GM04504 (cell line): ENCODE measurements around the gene RHBDL1.

Experiments
- DNase-seq: peaks from one replicate; pipeline ENCODE4 v3.0.0-alpha.2; 2012; ENCODE audit warnings: low read depth

RHBDL1 gene

DNA sequence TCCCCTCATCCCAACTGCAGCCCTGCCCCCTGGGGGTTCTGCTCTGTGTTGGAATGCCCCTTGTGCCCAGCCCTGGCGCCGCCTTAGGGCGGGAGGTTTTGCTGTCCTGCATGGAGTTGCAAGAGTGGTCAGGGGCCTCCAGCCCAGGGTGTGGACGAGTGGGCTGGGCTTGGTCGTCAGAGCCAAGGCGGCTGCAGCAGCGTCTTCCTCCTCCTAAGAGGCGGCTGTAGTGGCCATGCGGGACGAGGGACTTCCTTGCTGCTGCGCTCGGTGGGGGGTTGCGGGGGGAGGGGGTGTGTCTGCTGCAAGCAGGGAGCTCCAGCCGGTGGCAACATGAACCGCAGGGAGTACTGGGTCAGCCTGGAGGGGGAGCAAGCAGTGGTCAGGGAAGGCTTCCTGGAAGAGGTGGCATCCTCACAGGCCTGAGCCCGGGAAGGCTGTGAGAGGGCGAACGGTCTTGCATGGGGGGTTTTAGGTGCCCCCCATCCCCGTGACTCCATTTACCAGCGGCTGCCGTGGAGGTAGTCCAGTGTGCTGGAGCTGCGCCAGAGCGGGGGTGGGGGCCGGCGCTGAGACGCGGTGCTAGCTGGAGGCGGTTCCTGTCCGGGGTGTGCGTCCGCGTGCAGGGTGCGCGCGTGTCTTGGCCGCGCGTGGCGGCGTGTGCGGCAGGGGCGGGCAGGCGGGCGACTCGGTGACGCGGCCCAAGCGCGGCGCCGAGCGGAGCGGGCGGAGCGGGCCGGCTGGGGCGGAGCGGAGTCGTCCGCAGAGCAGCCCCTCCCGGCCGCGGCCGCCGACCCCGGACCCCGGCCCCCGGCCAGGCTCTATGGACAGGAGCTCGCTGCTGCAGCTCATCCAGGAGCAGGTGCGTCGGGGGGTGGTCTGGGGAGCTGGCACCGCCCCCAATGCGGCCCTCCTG, at the start of gene RHBDL1:
RHBDL1 (plus strand) TSS at position 704 of the 916 bp plus-strand sequence; CDS start at position 824, 120 bp downstream.
- DNase-seq: no peak

DNA sequence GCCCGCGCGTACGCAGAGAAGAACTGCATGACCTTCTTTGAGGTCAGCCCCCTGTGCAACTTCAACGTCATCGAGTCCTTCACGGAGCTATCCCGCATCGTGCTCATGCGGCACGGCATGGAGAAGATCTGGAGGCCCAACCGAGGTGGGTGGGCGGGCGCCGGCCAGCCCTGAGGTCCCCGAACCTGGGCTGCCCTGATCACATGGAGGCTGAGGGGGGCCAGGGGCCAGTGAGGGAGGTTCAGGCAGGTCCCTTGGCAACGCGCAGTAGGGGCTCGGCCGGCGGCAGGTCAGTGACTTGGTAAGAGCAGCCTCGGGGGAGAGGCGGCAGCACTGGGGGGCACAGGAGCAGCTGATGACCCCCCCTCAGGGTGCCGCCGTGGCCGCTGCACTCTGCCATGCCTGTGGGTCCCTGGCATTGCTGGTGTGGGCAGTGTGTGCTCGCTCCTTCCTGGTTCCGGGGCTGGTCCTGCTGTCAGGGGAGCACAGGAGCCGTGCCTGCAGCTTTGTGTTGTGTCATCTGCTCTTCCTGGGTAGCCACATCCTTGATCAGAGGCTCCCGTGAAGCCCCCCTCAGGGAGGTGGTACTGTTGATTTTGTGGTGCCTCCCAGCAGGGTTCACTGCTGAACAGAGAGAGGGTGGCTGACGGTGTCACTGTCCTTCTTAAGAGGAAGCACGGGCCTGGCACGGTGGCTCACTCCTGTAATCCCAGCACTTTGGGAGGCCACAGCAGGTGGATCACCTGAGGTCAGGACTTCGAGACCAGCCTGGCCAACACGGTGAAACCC, 49.3 kb upstream of the RHBDL1 start:
- no peak for DNase-seq

DNA sequence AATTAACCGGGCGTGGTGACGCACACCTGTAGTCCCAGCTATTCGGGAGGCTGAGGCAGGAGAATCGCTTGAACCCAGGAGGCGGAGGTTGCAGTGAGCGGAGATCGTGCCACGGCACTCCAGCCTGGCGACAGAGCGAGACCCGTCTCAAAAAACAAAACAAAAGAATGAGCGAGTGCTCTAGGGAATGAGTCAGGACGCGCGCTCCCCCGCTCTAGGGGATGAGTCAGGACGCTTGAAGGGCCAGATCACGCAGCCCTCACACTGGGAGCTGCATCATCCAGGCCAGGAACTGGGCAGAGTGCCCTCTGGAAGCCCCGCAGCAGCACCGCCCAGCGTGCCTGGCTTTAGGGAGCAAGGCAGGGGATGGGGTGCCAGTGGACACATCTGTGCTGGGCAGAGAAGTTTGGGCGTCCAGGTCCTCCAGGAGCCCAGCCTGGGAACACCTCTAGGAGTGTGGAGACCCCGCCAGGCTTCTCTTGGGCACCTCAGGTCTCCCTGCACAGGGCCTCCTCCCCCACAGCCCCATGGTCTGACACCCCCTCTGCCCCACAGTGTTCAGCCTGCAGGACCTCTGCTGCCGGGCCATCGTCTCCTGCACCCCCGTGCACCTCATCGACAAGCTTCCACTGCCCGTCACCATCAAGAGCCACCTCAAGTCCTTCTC, 48.6 kb upstream of the RHBDL1 start:
- peak; percentile 91 for DNase-seq

GRCh38 chr16:627454-628239, 47.8 kb upstream of the RHBDL1 start:
- no peak for DNase-seq

DNA sequence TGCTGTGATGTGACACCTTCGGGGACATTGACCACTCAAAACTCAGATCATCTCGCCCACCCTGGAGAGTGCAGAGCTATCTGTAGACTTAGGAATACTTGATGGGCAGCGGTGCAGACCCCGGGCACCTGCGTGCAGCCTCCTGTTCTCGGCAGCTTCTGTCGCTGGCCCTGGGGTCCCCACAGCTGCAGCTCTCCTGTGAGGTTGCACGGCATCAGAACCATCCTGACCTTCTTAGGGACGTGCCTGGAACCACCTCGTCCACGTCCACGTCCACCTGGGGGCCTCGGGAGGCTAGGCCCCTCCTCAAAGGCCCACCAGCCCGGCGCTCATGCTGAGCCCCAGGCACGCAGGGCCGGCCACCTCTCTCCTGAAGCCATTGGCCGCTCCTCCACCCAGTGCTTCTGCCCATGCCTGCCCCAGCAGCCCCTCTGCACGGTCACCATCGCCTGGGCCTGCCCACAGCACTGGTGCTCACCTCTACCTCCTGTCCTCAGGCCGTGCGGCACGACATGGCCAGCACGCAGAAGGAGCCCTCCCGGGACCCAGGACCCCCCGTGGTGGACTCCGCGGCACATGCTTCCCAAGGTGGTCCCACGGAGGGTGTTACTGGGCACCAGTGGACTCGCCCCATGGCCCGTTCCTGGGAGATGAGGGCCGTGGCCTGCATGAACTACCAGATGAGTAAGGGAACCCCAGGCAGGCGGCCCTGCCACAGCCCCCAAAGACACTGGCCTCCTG, 47.0 kb upstream of the RHBDL1 start:
- no peak for DNase-seq

DNA sequence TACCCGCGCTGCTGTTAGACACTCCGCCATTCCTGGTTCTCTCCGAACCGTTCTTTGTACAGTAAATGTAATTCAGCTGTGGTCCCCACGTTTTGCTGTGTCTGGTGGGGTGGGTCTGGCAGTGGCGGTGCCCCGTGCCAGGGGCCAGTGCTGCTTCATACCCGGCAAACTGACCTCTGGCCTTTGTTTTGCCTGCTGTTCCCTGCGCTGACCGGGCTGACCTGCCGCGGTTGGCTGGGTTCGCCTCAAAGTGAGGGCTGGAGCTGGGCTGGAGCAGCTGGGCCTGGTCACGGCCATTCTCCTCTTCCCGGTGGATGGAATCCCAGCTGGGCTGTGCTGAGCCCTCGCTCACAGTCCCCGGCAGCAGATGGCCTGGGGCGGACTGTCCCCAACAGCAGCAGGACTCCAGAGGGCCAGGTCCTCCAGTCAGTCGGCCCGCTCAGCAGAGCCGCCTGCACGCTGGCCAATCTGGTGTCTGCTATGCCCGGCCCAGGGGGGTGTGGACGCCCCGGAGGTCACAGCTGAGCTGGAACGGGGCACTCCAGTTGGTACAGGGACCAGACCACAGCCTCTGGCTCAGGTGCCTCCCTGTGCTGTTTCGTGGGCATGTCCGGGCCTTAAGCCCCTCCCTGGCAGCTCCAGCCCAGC, 46.2 kb upstream of the RHBDL1 start:
- no peak for DNase-seq

DNA sequence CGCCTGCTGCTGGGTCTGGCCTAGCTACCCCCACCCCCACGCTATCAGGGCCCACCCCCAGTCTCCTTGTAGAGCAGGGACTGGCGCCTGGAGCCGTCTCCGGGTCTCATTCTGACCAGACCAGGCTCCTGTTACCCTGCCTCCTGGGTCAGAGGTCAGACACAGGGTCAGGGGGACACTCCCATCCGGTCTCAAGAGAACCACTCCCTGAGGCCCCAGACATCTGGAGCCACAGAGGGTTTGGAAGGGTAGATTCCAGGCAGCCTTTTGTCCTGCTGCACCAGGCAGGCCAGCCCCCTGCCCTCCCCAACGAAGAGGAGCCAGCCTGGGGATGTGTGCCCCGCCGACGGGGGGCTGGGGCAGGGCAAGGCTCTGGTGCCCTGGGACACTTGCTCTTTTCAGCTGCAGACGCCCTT, 45.6 kb upstream of the RHBDL1 start:
- no peak for DNase-seq

DNA sequence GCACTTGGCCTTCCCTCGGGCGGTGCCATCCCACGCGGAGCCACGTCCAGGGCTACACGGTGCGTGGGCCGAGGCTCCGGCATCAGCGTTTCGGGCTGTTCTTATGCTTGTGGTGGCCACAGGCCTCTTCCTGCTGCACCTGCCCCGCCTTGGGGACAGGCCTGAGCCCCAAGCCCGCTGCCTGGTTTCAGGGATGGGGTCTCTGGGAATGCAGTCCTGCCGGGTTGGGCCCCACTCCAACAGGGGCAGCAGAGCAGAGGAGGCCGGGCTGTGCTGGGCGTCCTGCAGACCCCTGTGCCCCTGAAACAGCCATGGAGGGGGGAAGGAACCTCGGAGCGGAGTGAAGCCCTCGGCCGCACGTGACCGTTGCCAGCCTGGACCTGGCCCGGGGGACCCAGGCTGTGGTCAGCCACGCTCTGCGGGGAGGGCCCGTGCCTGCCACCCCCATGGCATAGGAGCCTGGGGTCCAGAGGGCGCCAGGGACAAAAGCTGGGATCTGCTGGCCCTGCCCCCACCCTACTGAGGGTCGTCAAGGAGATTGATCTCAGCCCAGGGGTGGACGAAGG, 45.1 kb upstream of the RHBDL1 start:
- DNase-seq: no peak

GRCh38 chr16:630815-631405, 44.6 kb upstream of the RHBDL1 start, which contains the start of gene WFIKKN1:
TSS of gene WFIKKN1 (plus strand) at chr16:630985. CDS start at chr16:631254, 269 bp downstream.
- no peak for DNase-seq

GRCh38 chr16:631808-632358, 43.6 kb upstream of the RHBDL1 start:
- DNase-seq: no peak

DNA sequence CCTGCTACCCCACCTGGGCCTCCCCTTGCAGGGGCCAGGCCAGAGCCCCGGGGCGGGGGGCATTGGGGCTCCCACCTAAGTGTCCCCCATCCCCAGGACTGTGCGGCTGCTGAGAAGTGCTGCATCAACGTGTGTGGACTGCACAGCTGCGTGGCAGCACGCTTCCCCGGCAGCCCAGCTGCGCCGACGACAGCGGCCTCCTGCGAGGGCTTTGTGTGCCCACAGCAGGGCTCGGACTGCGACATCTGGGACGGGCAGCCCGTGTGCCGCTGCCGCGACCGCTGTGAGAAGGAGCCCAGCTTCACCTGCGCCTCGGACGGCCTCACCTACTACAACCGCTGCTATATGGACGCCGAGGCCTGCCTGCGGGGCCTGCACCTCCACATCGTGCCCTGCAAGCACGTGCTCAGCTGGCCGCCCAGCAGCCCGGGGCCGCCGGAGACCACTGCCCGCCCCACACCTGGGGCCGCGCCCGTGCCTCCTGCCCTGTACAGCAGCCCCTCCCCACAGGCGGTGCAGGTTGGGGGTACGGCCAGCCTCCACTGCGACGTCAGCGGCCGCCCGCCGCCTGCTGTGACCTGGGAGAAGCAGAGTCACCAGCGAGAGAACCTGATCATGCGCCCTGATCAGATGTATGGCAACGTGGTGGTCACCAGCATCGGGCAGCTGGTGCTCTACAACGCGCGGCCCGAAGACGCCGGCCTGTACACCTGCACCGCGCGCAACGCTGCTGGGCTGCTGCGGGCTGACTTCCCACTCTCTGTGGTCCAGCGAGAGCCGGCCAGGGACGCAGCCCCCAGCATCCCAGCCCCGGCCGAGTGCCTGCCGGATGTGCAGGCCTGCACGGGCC, 42.8 kb upstream of the RHBDL1 start:
- no peak for DNase-seq

- DNase-seq: no peak
These were observed 42.0 kb upstream of the RHBDL1 start for GRCh38 chr16:633336-634050.

DNA sequence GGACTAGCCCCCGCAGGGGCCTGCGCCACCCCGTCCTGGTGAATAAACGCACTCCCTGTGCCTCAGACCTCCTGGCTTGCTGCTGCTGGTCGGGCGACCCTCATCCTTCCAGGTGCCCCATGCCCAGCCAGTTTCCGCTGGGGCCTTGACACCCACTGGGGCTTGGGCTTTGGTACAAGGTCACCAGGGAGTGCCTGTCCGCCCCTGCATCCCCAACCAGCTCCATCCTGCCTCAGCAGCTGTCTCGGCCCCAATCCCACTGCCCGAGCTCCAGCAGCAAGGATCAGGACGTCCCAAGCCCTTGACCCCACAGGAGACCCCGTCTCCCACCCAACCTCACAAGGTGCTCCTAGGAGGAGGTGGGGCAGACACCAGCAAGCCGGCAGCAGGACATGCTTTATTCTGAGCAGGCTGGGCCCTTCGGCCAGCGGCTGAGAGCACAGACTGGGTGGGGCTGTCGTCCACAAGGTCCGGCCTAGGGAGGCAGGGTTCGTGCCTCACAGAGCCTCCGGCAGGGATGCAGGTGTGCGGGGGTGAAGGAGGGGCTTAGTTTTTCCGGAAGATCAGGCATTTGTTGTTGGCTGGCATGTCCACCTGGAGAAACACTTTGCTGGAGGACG, 41.3 kb upstream of the RHBDL1 start:
- no peak for DNase-seq

GRCh38 chr16:634996-635395, 40.5 kb upstream of the RHBDL1 start:
- DNase-seq: no peak

DNA sequence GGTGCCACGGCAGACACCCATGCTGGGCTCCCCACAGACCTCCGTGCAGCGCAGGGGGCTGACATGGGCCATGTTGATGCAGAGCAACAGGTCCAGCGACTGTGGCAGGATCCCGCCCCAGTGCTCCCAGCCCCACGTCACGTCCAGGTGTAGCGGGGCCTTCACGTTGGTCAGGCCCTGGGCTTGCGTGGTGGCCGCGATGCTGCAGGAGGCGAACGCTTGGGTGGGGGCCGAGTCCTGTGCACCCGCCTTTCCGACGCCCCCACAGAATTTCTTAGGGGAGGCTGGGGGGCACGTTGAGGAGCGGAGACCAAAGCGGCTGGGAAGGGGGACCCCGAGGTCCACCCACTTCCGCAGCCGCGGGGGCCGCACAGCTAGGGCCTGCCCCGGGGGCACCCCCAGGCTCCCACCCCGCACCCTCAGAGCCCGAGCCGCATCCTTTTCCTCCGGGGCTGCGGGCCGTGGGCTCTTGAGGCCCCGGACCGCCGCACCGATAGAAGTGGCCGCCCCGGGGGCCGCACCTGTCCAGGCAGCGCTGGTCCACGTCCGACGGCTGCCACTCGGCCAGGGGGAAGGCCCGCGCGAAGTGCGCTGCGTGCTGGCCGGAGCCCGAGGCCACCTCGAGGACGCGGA, 39.8 kb upstream of the RHBDL1 start:
- no peak for DNase-seq

GRCh38 chr16:636206-637080, 39.0 kb upstream of the RHBDL1 start, which contains the start of gene METTL26:
TSS of gene METTL26 (minus strand) at chr16:636305. CDS start at chr16:636290, 15 bp downstream.
- peak; percentile 86 for DNase-seq
